GDM1 (cell line): ENCODE measurements around the gene TBC1D8.
A peak's percentile ranks its signal among the peaks of the same experiment; 100 is the strongest.
"Not testable (repeated sequence)": the region's sequence is repeated elsewhere in the genome, so short reads cannot be mapped to it uniquely, and the experiment has no call there.

Experiments used
- DNase-seq: peaks from one replicate; lab custom pipeline; 2025; lab: John Stamatoyannopoulos, UW

The TBC1D8 gene

GRCh38 chr2:101151146-101151858 lies at the start of gene TBC1D8:
Gene TBC1D8, minus strand, starts transcription at chr2:101151382. Its CDS starts 129 bp downstream, at chr2:101151253.
- DNase-seq: peak; percentile 65

- no peak for DNase-seq
Observed at GRCh38 chr2:101200676-101201075, 49.5 kb upstream of the TBC1D8 start.

GRCh38 chr2:101199251-101199791 lies 48.1 kb upstream of the TBC1D8 start:
- no peak for DNase-seq

GRCh38 chr2:101197814-101198213 lies 46.6 kb upstream of the TBC1D8 start:
- DNase-seq: no peak

GRCh38 chr2:101197215-101197745 lies 46.1 kb upstream of the TBC1D8 start:
- no peak for DNase-seq

GRCh38 chr2:101195871-101196661 lies 44.9 kb upstream of the TBC1D8 start:
- DNase-seq: no peak

- DNase-seq: no peak
Observed at GRCh38 chr2:101193033-101193626, 41.9 kb upstream of the TBC1D8 start.

- no peak for DNase-seq
Observed at GRCh38 chr2:101190747-101191516, 39.8 kb upstream of the TBC1D8 start.

- DNase-seq: no peak
Observed at GRCh38 chr2:101188683-101189405, 37.7 kb upstream of the TBC1D8 start.

- DNase-seq: no peak
Observed at GRCh38 chr2:101187131-101187530, 35.9 kb upstream of the TBC1D8 start.

GRCh38 chr2:101185656-101186055 lies 34.5 kb upstream of the TBC1D8 start:
- DNase-seq: no peak

- DNase-seq: no peak
Observed at GRCh38 chr2:101185085-101185484, 33.9 kb upstream of the TBC1D8 start.

- DNase-seq: no peak
Observed at GRCh38 chr2:101179982-101180381, 28.8 kb upstream of the TBC1D8 start.

GRCh38 chr2:101176803-101177202 lies 25.6 kb upstream of the TBC1D8 start:
- DNase-seq: no peak

- no peak for DNase-seq
Observed at GRCh38 chr2:101175991-101176390, 24.8 kb upstream of the TBC1D8 start.

- DNase-seq: no peak
Observed at GRCh38 chr2:101173707-101174295, 22.6 kb upstream of the TBC1D8 start.

GRCh38 chr2:101169822-101170221 lies 18.6 kb upstream of the TBC1D8 start:
- DNase-seq: not testable (repeated sequence)

GRCh38 chr2:101168706-101169105 lies 17.5 kb upstream of the TBC1D8 start:
- DNase-seq: no peak

GRCh38 chr2:101167532-101167931 lies 16.4 kb upstream of the TBC1D8 start:
- DNase-seq: not testable (repeated sequence)

- no peak for DNase-seq
Observed at GRCh38 chr2:101164021-101164420, 12.8 kb upstream of the TBC1D8 start.
